ENCODE measurements around the gene ADGRG7.
"Not testable (repeated sequence)": the region's sequence is repeated elsewhere in the genome, so short reads cannot be mapped to it uniquely, and the experiment has no call there.

The ADGRG7 gene, protein sequence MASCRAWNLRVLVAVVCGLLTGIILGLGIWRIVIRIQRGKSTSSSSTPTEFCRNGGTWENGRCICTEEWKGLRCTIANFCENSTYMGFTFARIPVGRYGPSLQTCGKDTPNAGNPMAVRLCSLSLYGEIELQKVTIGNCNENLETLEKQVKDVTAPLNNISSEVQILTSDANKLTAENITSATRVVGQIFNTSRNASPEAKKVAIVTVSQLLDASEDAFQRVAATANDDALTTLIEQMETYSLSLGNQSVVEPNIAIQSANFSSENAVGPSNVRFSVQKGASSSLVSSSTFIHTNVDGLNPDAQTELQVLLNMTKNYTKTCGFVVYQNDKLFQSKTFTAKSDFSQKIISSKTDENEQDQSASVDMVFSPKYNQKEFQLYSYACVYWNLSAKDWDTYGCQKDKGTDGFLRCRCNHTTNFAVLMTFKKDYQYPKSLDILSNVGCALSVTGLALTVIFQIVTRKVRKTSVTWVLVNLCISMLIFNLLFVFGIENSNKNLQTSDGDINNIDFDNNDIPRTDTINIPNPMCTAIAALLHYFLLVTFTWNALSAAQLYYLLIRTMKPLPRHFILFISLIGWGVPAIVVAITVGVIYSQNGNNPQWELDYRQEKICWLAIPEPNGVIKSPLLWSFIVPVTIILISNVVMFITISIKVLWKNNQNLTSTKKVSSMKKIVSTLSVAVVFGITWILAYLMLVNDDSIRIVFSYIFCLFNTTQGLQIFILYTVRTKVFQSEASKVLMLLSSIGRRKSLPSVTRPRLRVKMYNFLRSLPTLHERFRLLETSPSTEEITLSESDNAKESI

DNA sequence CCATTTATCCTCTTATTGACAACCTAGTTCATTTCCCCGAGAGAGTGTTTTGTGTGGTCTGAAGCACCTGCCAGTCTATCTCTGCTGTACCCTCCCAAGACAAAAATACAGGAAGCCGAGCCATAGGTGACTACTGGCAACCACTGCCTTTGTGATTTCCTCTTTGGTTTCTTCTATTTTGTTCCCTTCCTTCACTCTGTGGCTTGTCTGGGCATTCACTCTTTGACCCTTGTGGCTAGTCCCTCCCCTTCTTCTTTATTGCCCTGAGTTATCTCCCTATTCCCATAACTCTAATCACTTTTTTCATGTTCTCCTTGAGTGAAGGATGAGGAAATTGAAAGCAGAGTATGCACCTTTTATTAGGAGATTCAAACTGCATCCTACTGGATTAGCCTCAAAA lies at the start of gene ADGRG7:
TSS of gene ADGRG7 (plus strand) at position 297 of the 400 bp plus-strand sequence. CDS start 256 bp downstream, outside the sequence.
- DNase-seq, result no peak

DNA sequence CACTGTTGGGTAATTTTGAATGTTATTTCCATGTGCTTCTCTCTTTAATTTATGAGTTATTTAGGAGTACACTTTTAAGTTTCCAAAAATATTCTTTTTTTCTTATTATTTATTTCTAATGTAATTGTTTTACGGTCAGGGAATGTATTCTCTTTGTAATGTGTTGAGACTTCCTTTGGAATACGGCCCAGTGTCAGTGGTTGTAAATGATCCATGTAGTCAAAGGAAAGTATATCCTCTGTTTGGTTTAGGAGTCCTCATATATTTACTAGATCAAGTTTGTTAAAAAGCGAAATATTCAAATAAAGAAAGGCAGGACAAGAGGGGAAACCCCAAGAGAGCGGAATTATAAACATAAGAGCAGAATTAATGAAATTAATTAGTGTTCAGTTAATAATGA lies 49.0 kb upstream of the ADGRG7 start:
- DNase-seq, result no peak

DNA sequence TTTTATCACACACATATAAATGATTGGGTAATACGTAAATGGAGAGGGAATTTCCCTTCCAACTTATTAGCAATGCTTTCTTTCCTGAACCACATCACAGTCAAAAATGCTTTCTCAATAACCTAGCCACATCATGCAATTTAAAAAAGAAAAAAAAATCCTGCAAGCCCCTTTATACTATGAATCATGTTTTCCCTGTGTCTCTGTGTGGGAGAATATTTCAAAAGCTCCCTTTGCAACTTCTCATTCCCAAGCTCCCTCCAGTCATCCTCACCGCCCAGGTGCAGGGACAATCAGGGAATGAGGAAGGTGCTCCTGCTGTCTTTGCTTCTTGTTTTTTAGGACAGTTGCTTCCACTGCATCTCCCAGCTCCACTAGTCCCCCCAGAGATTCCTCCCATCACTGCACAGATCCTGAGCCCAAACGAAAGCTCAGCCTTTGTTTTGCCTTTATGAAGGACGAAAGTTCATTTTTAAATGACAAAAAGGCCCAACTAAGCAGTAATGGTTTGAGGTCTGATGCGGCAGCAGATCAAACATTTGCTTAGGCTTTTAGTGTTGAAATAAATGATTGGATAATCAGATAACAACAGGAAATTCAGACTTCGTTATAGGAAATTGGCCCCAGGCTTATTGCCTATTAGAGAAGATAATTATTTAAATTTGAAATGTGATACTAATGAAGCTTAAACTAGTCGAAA lies 47.8 kb upstream of the ADGRG7 start:
- DNase-seq, result peak; percentile 38

DNA sequence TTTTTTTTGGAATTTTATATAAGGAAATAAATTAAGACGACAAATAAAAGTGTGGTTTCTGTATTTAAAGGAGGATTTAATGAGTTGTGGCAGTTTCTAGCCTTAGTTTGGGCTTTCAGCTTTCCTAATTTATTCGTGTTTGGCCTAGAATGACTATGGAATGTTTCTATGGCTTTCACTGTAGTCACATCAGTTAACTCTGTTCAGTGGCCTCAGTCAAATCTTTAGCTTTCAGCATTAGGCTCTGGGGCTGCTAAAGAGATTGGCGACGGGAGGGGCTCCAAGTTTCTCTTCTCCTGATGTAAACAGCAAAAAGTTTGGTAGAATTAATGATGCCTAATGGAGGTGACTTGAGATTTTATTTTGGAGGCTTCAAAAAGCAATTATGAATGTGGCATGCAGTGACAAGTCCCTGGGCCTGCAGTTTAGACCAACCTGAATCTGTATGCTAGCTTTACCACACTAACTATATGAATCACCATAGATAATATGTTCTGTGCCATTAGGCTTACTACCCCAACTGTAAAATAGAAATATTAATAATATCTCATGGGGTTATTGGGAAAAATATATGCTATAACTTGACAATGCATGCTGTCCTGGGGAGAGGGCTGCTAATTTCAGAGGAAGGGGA lies 47.1 kb upstream of the ADGRG7 start:
- DNase-seq, result peak; percentile 28

DNA sequence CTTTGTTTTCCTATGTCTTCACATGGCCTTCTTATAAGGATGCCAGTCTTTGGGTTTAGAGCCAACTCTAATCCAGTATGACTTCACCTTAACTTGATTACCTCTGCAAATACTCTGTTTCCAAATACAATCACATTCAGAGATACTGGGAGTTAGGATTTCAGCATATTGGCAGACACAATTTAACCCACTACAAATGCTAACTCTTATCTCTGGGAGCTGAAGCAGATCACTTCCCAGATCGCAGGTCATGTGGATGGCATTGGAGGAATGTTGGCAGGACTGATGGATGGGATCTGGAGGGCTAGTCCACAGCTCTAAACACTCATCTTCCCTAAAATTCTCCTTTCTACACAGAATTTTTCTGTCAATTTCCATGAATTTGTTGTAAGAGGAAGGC lies 46.2 kb upstream of the ADGRG7 start:
- DNase-seq, result no peak

DNA sequence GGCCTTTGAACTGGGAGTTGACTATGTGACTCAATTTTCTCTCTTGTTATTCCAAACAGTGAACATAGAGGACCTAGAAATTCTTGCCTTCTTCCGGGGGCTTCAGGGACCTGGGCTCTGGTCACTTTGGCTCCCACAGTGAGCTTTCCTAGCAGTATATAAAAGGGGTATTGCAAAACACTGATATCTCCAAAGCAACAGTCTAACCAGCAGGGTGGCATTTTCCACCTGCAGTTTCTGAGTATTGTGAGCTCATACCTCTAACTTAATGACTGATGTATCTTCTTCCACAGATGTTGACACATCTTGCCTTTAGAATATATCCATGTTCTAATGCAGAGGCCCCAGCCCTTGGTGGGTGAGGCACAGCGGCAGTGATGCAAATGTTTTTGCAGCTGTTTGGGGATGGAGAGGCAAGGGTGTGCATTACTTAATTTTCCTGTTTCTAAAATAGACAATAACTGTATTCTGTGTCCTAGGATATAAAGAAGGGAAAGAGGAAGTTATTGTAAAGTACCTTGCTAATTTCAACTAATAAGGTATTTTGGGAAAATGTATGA lies 45.7 kb upstream of the ADGRG7 start:
- DNase-seq, result no peak

DNA sequence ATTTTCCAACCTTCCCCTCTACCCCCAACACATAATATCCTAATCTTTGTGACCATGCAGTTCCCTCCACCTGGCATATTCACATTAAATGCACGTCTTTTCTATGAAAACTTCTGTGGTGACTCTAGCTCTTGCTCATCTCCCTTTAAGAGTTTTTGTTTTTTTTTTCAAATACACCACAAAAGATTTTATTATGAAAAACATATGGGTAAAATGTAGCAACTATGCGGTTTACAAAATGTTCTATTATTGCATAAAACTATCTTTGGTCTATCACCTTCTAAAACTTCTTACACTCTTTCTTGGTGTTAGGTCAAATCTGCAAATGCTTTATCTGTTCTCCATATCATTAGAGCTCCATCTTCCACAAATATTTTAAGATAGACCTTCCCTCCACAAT lies 38.6 kb upstream of the ADGRG7 start:
- no peak for DNase-seq

DNA sequence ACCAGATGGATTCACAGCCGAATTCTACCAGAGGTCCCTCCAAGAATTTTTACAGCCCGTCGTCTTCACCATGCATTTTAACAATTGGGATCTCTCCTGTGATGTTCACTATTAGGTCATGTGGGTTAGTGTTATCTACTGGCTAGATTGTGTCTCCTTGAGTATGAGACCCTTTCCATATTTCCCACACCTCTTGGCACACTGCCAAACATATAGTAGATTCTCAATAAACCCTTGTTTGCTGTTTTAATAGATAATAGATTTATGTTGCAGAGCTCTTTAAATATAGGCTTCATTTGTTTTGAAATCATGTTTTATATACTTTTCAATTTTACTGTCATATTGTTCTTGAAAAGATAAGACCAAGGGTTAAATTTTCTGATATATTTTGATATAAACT lies 34.9 kb upstream of the ADGRG7 start:
- no peak for DNase-seq

DNA sequence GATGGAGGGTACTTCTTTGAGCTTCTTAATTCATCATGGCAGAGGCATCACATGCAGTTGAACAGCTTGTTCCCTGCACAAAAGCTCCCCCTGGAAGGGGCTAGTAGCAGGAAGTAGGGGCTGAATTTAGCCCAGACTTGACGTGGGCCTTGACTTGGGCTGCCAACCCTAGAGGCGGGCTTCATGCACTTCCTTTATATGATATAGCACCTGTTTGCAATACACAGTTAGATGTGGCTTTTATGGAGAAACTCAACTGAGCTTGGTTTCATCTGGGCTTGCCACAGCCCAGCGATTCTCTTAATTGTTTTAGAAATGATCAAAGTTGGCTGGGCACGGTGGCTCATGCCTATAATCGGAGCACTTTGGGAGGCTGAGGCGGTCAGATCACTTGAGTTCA lies 33.7 kb upstream of the ADGRG7 start:
- DNase-seq, result no peak

DNA sequence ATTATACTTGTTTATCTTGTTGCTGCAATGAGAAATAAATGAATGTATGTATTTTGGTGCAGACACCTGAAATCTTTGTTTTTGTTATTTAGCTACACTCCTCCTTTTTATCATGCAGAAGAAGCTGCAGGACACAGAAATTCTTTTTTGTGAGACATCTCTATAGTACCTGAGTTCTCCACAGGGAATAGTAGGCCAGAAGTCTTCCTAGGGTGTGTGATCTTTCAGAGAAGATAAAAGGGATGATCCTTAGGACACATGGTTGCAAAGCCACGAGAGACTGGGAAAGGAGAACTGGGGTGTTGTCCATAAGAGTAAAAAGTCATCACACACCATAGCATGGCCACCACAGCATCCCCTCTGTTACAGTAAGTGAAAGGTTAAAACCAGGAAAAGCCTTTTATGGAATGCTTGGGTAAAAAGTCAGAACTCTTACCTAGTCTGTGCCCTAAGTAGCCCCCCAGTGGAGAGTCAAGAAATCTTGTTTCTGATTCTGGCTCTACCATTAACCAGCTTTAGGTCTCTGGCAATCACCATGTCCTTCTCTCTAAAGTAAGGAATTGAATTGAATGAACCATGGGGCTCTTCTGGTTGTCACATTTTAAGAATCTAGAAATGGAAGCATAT lies 31.9 kb upstream of the ADGRG7 start:
- no peak for DNase-seq

DNA sequence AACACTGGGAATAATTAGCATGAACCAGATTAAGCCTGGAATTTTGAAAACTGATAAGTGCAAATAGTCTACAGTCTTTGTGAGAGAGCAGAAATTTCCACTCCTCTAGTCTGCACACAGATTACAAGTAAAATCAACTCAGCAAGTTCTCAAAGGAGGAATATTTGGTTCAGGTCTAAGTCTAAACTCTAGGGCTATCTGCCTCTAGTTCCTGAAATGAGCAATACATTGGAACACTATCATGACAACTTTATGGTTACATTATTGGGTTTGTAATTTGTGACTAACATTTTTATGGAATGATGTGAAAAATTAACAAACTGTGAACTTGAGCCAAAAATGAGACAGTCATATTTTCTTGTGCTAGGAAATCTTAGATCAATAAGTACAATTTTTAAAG lies 30.8 kb upstream of the ADGRG7 start:
- no peak for DNase-seq

DNA sequence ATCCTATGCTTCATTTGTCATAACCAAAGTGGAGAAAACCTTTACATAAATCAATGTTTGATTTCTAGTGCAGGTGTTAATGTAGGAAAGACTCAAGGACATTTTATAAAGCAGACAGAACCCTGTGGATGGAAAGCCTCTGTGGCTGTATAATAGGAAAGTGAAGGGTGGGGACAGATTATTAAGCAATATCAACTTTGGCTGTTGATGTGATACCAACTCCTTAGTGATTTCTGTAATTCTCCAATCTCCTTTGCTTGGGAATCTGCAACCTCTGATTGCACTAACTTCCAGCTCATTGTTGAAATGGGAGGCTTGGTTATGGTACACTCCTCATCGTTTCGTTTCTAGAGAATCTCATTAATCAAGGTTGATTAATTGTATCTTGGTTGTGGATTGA lies 29.3 kb upstream of the ADGRG7 start:
- no peak for DNase-seq

DNA sequence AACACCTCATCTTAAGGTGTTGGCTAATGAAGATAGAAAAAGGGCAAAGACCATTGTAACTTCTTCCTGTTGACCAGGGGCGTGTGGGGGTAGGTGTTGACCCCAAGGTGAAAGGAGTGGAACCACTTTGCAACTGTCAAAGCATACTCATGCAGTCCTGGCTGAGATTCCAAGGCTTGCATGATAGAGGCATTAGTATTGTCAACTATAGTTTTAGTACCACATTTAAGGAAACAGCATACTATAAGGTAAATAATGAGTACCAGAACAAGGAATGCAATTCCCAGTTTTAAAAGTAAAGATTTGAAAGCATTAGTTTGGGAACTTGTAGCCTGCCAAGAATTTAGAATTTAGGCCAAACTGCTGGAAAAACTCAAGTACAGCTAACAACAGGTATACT lies 27.8 kb upstream of the ADGRG7 start:
- no peak for DNase-seq

DNA sequence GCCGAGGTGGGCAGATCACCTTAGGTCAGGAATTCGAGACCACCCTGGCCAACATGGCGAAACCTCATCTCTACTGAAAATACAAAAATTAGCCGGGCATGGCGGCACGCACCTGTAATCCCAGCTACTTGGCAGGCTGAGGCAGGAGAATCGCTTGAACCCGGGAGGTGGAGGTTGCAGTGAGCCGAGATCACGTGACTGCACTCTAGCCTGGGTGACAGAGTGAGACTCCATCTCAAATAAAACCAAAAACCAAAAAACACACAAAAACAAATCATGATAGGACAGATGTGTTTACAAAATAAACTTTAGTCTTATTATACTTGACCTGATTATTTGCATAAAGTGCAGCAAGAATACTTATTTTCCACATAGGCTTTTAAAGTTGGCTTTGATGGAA lies 27.2 kb upstream of the ADGRG7 start:
- not testable (repeated sequence) for DNase-seq

DNA sequence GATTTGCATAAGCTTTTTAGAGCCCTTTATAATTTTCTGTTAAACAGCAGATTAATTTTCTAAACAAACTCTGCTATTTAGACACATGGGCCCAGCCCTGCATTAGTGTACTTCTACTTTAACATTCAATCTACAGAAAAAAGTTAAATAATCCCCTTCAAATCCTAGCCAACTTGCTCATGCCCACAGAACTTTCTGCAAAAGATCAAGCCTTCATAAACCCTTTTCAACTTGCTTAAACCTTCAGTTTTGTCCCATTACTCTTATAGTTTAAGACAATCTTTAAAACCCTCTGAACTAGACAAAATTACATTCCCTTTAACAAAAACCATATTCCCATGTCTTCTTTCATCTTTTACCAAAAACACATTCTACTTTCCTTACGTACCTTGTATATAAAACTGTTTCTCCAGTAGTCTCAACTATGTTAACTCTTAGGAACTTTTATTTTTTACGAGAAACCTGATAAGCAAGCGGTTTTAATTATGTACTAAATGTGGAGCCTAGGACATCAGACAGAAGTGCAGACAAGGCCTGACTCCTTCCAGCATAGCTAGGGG lies 25.2 kb upstream of the ADGRG7 start:
- no peak for DNase-seq

DNA sequence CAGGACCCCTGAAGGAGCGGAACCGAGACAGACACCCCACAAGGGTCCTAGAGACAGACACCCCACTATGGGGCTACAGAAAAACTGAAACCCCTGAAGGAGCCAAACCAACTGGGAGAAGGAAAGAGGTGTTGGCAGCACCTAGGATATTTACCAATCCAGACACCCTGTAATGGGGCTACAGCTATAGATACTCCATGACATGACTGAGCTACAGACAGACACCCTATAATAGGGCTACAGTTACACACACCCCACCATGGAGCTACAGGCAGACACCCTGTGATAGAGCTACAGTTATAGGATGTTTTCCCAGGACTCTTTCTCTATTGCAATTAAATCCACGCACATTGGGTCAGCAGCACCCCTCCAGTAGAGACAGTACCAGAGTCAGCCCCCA lies 22.6 kb upstream of the ADGRG7 start:
- no peak for DNase-seq

DNA sequence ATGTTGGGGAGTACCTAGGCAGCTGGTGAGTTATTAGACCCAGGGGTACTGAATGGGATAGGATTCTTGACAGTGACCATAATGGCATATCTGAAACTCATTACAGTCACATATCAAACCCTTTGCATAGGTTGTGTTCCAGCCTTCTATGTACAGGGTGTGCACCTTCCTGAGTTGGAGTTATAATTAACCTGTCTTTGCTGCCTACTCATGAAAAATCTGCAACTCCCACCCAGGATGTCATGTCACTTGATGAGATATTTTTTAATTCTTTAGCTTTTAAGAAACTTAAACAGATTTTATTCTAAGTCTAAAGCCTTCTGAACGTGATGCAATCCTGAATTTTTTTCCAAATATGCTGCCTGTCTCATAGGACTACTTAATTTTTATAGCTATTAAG lies 21.1 kb upstream of the ADGRG7 start:
- DNase-seq, result no peak

DNA sequence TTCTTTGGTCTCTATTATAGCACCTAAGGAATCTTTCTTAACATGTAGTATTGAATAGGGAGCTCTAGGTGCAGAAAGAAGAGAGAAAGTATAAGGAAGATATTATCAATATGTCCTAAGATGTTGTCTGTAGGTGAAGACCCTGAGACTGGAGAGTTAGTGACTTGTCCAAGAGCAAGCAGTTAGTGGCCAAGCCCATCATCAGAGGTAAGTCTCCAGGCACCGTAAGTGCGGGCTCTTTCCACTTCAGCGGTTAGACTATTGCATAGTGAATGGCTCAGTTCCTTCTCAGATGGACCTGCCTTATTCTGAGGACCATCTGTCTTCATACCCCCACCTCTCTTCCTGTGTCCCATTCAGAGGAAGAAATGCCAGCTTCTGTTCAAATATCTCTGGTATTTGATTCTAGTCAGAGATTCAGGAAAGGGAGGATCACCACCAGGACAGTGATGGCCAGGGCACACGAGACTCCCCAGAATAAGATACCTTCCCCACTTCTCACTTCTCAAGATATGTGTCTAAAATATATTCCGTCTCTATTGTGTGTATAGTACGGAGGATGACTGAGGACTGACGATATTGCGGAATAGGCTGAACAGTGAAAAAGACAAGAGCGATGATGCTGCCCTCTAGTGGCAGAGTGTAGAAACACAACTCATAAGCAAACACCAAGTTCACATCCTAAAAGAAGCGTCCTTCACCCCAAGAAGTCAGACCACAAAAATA lies 19.1 kb upstream of the ADGRG7 start:
- DNase-seq, result peak; percentile 92

DNA sequence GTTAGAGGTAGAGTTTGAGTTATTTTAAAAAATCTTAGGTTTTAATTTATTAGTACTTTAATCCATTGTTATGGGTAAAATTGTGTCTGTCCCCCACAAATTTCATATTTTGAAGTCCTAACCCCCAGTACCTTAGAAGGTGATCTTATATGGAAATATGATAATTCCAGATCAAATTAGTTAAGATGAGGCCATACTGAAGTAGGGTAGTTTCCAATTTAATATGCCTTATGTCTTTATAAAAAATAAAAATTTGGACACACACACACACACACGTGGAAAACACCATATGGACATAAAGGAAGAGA lies 18.6 kb upstream of the ADGRG7 start:
- DNase-seq, result no peak

DNA sequence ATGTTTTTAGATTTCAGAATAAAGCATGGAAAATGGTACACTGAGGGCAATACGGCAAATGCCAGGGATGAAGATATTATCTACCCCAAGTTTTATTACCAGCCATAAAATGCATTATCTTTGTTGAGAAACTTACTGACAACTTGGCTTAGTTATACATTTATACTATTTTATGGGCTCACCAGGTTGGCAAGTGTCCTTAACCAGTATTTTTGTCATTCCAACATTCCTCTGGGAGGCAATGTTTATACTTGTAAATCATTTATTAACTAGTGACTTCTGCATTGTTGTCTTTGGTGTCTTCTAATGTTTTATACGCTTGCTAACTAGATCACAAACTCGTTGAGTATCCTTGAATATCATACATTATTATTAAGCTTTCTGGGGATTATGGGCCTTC lies 18.0 kb upstream of the ADGRG7 start:
- no peak for DNase-seq

Measured in eye (tissue), 1 donor.